Limb (tissue), 2 donors: ENCODE results near the gene SCYGR3.

ENCODE experiments used
- DNase-seq, 2 donors: peaks; one replicate each; pipeline ENCODE4 v3.0.0-alpha.2; 2016; ENCODE audit errors: extremely low spot score in 2 of 2

Gene SCYGR3

GRCh38 chr2:227614740-227615139, at the start of gene SCYGR3:
Gene SCYGR3 (minus strand): TSS chr2:227614840. CDS start chr2:227614840, 0 bp downstream.
- no peak for DNase-seq

DNA sequence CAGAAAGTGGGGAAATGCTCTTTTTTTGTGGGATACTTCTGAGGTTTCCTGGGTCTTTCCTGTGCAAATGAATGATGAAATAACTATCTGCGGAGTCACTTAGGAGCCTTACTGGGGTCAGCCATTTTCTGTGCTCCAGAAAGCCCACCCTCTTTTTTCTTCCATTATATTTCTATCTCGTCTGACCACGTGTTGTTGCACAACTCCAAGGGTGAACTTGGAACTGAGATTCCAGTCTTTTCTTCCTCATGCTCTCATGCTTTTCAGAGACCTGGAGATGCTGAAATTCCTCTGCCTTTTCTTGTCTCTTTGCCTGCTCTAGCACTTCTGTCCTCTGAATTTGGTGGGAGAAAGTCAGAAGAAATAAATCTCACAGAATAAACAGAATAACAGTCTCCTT, 47.2 kb upstream of the SCYGR3 start:
- no peak for DNase-seq

DNA sequence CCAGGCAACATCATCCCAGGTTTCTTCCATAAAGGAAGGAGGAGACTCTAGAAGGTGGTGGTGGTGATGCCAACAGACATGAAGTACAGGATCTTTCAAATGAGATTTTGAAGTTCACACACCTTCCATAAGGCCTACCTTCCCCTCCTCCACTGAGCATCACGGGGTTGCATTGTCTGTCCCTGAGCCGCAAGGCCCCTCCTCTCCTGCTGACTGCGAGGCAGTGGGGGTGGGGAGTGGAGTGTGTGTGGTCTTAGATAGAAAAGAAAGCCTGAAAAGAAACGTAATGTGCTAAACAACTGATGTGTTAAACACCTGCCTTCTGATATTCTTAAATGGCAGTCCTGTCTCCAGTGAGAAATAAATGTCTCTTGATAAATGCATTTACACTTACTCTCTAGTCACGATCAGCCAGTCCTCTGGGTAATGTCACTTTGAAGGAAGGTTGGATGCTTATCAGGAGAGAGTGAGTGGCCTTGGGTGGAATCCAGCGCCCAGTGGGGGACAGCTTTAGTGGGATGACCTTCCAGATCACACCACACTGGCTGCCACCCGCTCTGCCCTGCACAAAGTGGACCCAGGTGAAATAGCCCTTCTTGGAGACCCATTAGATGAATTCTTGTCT, 46.5 kb upstream of the SCYGR3 start:
- no peak for DNase-seq

DNA sequence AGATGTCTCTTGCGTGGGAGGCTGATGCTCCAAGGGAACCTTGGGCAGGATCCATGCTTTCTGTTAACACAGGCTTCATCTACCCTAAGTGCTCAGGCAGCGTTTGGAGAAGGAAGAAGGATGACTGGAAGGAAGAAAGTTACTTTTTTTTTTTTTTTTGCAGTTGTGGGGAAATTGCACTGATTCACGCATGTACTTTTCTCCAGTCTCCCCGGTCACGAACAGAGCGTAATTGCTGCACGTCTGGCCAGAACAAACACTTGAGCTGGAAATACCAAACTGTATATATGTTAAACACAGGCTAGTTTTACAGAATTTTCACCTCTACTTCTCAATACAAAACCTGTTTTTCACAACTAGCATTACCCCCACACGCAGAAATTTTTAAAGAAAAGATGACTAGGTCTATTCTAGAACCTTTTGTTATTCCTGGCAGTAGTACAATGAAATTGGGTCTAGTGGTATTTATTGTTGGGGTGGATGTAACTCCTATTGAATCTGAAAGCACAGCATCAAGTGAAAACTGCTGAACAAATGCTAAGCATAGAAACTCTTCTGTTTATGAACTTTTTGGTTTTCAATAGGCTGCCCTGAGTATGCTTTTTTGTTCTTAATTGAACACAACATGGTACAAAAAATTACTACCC, 42.7 kb upstream of the SCYGR3 start:
- no peak for DNase-seq

- no peak for DNase-seq
Measured at GRCh38 chr2:227655454-227655853, 40.8 kb upstream of the SCYGR3 start.

- no peak for DNase-seq
Measured at GRCh38 chr2:227654426-227654825, 39.8 kb upstream of the SCYGR3 start.

DNA sequence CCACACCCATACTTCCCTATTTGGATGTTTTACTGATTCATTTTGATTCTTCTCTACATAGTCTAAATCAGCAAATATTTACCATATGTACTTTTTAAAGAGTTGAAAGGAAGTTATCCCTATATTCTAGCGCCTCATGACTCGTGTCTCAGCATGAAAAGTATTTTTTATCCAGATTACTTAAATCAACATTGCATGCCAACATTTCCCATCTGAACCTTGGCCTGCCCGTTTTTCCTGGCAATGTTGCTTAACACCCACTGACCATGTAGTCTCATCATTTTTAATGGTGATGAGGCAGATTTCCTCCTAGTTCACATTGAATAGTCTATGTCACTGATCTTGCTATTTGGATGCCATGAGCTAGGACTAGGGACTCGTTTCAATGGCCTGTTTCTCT, 38.8 kb upstream of the SCYGR3 start:
- no peak for DNase-seq

DNA sequence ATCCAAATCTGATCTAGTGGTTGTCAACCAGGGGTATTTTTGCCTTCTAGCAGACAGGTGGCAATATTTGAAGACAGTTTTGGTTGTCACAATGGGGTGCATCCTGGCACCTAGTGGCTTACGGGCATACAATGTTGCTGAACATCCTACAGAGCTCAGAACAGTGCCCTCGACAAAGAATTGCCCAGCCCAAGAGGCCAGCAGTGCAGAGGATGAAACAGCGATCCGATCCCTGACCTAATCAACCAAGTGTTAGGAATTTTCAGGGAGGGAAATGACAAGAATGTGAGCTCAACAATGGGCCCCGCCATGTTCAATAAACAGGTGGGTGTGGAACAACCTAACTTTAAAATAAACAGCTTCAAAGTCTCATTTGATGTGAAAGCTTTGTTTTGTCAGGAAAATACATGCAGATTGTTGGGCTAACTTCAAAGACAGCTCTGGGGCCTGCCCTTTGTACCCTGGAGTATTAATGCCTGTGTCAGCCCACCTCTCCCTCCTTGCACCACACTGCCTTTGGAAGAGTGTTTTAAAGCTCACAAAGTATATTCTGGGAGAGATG, 29.4 kb upstream of the SCYGR3 start:
- no peak for DNase-seq

DNA sequence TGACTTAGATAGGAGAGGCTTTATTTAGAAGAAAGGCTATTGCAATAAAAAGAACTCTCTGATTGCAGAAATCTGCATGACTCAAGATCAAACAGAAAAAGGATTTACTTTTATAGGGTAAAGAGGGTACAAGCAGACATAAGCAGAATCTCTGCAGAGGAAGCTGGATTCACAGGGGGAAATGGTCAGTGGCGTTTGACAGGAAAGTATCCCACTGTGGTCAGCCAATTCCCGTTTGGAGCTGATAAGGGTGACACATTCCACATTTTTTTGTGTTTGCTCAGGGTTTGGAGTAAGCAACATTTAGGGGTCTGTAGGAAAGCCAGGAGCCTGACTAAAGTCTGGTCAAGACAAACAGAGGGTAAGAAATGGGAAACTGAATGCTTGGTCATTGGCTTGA, 28.0 kb upstream of the SCYGR3 start:
- DNase-seq: no peak

DNA sequence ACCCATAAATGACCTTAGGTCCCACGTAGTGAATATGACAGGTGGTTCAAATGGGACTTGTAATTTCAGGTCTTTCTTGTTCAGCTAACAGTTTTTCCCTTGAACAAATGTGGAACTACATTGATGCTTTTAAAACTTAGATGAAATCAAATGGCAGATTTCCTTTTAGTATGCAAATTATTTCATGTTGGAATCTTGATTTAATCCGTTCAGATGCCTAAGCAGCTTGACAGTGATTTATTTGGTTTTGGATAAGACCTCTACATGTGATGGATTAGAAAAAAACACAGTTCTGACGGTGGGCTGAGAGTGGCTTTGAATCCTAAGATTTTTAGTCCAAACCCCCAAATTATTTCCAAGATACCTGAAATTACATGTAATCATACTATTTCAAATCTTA, 19.6 kb upstream of the SCYGR3 start:
- no peak for DNase-seq

DNA sequence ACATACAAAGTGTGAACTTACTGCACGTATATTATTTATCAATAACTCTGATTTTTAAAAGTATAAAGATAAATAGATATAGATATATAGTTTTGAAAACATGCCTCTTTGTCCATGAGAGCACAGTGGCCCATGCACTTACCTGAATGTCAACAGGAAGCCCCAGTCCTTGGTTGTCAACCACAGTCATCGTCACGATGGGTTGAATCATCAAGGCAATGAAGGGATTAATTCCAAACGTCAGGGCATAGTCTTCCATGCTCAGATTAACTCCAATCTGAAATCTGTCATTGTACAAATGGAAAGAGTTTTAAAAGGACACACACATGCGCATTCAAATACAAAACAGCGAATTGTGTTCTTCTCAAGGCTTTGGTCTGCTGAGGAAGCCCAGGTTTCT, 18.2 kb upstream of the SCYGR3 start:
- no peak for DNase-seq

GRCh38 chr2:227630322-227630721, 15.7 kb upstream of the SCYGR3 start:
- no peak for DNase-seq

- DNase-seq: no peak
Measured at GRCh38 chr2:227629435-227629834, 14.8 kb upstream of the SCYGR3 start.

DNA sequence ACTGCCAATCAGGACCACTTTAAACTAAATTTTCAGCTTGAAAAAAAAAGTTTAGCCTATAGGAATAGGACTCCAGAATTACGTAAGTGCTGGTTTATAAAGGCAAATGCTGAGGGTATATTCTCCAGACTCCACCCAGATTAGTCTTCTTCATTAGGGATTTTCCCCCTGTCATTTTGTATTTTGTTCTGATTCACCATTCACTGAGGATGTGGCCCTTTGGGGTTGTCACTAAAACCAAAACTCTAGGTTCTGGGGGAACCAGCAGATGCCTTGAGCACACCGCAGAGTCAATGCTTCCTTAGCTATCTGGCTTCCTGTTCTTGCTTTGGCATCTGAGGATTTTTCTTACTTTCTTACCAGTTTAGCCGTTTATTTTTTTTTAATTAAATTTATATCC, 13.1 kb upstream of the SCYGR3 start:
- DNase-seq: no peak

DNA sequence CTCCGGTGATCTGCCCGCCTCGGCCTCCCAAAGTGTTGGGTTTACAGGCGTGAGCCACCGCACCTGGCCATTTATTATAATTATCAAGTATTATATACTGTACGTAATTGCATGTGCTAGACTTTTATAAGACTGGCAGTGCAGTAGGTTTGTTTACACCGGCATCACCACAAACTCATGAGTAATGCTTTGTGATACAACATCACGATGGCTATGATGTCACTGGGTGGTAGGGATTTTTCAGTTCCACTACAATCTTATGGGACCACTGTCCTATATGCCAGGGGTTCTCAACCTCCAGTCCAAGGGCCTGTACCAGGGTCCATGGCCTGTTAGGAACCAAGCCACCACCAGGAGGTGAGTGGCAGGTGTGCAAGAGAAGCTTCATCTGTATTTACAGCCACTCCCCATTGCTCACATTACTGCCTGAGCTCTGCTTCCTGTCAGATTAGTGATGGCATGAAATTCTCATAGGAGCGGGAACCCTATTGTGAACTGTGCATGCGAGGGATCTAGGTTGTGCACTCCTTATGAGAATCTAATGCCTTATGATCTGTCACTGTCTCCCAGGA, 12.0 kb upstream of the SCYGR3 start:
- DNase-seq: no peak

DNA sequence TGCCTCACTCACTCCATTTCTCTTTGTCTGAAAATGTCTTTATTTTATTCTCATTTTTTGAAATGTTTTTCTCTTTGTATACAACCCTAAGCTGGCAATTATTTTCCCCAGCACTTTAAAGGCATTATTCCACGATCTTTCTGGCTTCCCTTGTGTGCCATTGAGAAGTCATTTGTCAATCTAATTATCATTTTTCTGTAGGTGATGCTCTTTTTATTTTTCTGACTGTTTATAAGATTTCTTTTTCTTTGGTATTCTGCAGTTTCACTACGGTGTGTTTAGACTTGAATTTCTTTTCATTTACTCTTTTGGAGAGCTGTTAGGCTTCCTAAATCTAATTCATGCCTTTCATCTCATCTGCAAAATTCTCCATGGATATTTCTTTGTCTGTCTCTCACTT, 10.8 kb upstream of the SCYGR3 start:
- no peak for DNase-seq

GRCh38 chr2:227623226-227623625, 8.6 kb upstream of the SCYGR3 start:
- no peak for DNase-seq

- no peak for DNase-seq
Measured at GRCh38 chr2:227617316-227618230, 2.9 kb upstream of the SCYGR3 start, which contains the start of gene SCYGR4. Gene SCYGR4 (plus strand): TSS chr2:227617498. CDS start chr2:227617498, 0 bp downstream.

DNA sequence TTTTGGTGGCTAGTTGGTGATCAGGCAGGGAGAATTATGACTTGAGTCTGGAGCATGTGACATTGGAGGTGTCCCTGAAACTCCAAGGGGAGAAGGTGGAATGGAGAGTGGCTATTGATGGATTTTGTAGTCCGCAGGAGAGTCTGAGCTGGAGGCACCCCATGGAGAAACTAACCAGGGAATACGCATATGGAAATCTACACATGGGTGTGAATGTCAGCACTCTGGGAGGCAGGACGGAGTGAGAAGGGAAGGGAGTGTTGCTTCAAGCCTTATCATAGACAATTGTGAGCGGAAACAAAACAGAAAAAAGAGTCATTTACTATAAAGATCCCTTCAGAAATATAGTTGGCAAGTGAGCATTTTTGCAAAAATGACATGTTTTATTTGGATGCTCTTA, 2.0 kb upstream of the SCYGR3 start:
- no peak for DNase-seq

- DNase-seq: no peak
Measured at GRCh38 chr2:227615906-227616305, 1.3 kb upstream of the SCYGR3 start.

DNA sequence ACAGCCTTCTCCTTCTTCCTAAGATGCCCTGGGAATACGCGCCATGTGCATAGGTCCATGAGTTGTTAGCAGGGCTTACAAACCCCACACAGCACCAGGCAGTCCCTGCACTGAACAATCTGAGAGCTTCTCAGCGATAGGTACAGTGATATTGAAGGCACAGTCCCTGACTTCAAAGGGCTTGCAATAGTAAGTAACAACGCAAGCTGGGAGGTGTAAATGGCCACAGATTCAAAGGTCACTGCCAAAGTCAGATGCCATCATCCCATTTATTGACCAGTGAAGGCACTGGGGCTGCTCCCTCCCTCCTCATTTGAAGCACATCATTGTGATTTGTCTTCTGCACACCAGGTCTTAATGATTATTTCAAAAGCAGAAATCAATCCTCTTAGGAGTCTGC, 541 bp upstream of the SCYGR3 start:
- DNase-seq: no peak

- DNase-seq: no peak
Measured at GRCh38 chr2:227614246-227614645, 394 bp downstream of the SCYGR3 start.
